Esophagus muscularis mucosa (tissue), 4 donors: Measurements from ENCODE around the gene SHROOM2. TPM values are rescaled to one million over a fixed set of nuclear protein-coding genes. Genes with fewer than 3 reads are reported as not detected.

Experiments
- DNase-seq: peaks from one replicate; pipeline ENCODE4 v3.0.0-alpha.2; 2017; ENCODE audit errors: extremely low spot score
- H3K27ac ChIP-seq, 4 donors: fragments of 200-600 bp; sonication (generic); replicated peaks in 1 of 4; 1 replicate in 3 of 4; 2 replicates in 1 of 4; pipeline ENCODE4 v1.5.1; 2016 to 2019; ENCODE audit warnings: mild to moderate bottlenecking in 1 of 4
- H3K27me3 ChIP-seq, 4 donors: fragments of 200-600 bp; sonication (generic); one replicate each; pipeline versions ENCODE4 v1.5.1 to v1.6.0; 2016 to 2019
- H3K36me3 ChIP-seq, 4 donors: fragments of 200-600 bp; sonication (generic); one replicate each; pipeline ENCODE4 v1.5.1; 2016 to 2019
- H3K4me1 ChIP-seq, 4 donors: fragments of 200-600 bp; sonication (generic); one replicate each; pipeline ENCODE4 v1.5.1; 2016 to 2019
- H3K4me3 ChIP-seq, 4 donors: fragments of 200-600 bp; sonication (generic); 1 replicate in 2 of 4; 2 replicates in 2 of 4; pipeline ENCODE4 v1.5.1; 2016 to 2019; ENCODE audit warnings: mild to moderate bottlenecking in 4 of 4, moderate library complexity in 1 of 4
- H3K9me3 ChIP-seq, 4 donors: fragments of 200-600 bp; sonication (generic); 1 replicate in 3 of 4; 2 replicates in 1 of 4; pipeline ENCODE4 v1.5.1; 2016 to 2019
- EP300 ChIP-seq: sonication (generic); formaldehyde crosslinking; IDR thresholded peaks from one replicate; pipeline ENCODE4 v1.6.1; 2017; ENCODE audit warnings: antibody characterized with exemption
- POLR2A ChIP-seq: fragments of 450-650 bp; IDR thresholded peaks from one replicate; pipeline ENCODE4 v1.6.1; 2017; ENCODE audit warnings: antibody characterized with exemption, moderate library complexity, mild to moderate bottlenecking, low read depth
- POLR2AphosphoS5 ChIP-seq, 2 donors: sonication (generic); formaldehyde crosslinking; IDR thresholded peaks; one replicate each; pipeline ENCODE4 v1.6.1; 2017; ENCODE audit warnings: antibody characterized with exemption in 2 of 2
- WGBS: methylation state at CpG from one replicate; pipeline ENCODE4 v1.1.5; 2018; 5-methylcytosine and 5-hydroxymethylcytosine counted together
- intact Hi-C: fragments of 100-400 bp; cut with DNase I; formaldehyde crosslinking; loops from one replicate; pipeline ENCODE4 v1.15.1; 2023
- total RNA-seq, 4 donors: library from RNA; depleted of rRNA; stranded (reverse); fragments of >200 nt; gene quantifications; one replicate each; pipeline versions ENCODE4 v1.1.0 to v1.2.1, GENCODE V29; 2016
- TF ChIP-seq, protein P1 (sequence below), 3 experiments: fragments of 200-600 bp in 2 of 3; fragments of 450-650 bp in 1 of 3; sonication (generic) in 2 of 3; IDR thresholded peaks; one replicate each; pipeline ENCODE4 v1.5.1; 2017 to 2019; ENCODE audit warnings: antibody characterized with exemption in 3 of 3, mild to moderate bottlenecking in 2 of 3, moderate library complexity in 1 of 3

SHROOM2 gene
- total RNA-seq, 4 donors from 2014 or later = 0.42 to 2.7 (median 1.4) TPM

- Histone ChIP-seq H3K4me1 (no peaks in the 10 kb centered on the region), H3K36me3 (no peaks in the 10 kb centered on the region), H3K27ac (no peak overlapping the region), H3K4me3 (no peak overlapping the region), H3K9me3 (no peaks in the 10 kb centered on the region), H3K27me3 (no peaks in the 10 kb centered on the region)
- TF ChIP-seq POLR2A = no peak
- TF ChIP-seq POLR2AphosphoS5 (IDR thresholded peaks at IDR 0.05) = no peak
- TF ChIP-seq, protein P1, sequence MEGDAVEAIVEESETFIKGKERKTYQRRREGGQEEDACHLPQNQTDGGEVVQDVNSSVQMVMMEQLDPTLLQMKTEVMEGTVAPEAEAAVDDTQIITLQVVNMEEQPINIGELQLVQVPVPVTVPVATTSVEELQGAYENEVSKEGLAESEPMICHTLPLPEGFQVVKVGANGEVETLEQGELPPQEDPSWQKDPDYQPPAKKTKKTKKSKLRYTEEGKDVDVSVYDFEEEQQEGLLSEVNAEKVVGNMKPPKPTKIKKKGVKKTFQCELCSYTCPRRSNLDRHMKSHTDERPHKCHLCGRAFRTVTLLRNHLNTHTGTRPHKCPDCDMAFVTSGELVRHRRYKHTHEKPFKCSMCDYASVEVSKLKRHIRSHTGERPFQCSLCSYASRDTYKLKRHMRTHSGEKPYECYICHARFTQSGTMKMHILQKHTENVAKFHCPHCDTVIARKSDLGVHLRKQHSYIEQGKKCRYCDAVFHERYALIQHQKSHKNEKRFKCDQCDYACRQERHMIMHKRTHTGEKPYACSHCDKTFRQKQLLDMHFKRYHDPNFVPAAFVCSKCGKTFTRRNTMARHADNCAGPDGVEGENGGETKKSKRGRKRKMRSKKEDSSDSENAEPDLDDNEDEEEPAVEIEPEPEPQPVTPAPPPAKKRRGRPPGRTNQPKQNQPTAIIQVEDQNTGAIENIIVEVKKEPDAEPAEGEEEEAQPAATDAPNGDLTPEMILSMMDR (IDR thresholded peaks at IDR 0.05) = no peak
- TF ChIP-seq EP300 = no peak
- WGBS = 89% methylated on average over 3 of the region's 3 CpGs
- no peak for DNase-seq
- intact Hi-C loops = no loop called here
These were observed 133.5 kb downstream of the SHROOM2 start for GRCh38 chrX:9919632-9920172.

DNA sequence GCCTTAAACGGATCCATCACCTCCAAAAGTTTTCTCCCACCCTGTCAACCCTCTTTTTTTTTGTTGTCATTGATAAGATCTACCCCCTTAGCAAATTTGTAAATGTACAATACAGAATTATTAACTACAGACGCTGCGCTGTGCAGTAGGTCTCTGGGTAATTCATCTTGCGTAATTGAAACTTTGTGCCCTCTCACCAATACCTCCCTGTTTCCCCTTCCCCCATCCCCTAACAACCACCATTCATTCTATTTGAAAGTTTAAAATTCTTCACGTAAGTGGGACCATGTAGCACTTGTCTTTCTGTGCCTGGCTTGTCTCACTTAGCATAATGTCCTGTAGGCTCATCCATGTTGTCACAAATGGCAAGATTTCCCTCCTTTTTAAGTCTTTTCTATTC lies 135.2 kb downstream of the SHROOM2 start:
- intact Hi-C loops = no loop called here
- TF ChIP-seq, protein P1 (IDR thresholded peaks at IDR 0.05) = no peak
- TF ChIP-seq EP300 (no peak), POLR2AphosphoS5 (IDR thresholded peaks at IDR 0.05) (no peak), POLR2A (no peak)

GRCh38 chrX:9923357-9923756 lies 137.1 kb downstream of the SHROOM2 start:
- Histone ChIP-seq H3K9me3 (no peaks in the 10 kb centered on the region), H3K4me3 (no peak overlapping the region), H3K27me3 (no peaks in the 10 kb centered on the region), H3K27ac (no peak overlapping the region), H3K36me3 (no peaks in the 10 kb centered on the region), H3K4me1 (no peaks in the 10 kb centered on the region)
- TF ChIP-seq POLR2AphosphoS5 (IDR thresholded peaks at IDR 0.05) (no peak), POLR2A (no peak), EP300 (no peak)
- TF ChIP-seq, protein P1 (IDR thresholded peaks at IDR 0.05) = no peak
- intact Hi-C loops = no loop called here
- WGBS = 81% methylated on average over 3 of the region's 5 CpGs
- DNase-seq = no peak

More for the DNA sequence above, 135.2 kb downstream of the SHROOM2 start:
- Histone ChIP-seq H3K27ac (no peak overlapping the region), H3K27me3 (no peaks in the 10 kb centered on the region), H3K36me3 (no peaks in the 10 kb centered on the region), H3K9me3 (no peaks in the 10 kb centered on the region), H3K4me3 (no peak overlapping the region), H3K4me1 (no peaks in the 10 kb centered on the region)
- no peak for DNase-seq
- WGBS = 87% methylated on average over 5 of the region's 5 CpGs

GRCh38 chrX:9926002-9926401 lies 139.8 kb downstream of the SHROOM2 start:
- TF ChIP-seq POLR2AphosphoS5 (IDR thresholded peaks at IDR 0.05) = no peak
- TF ChIP-seq POLR2A = no peak
- TF ChIP-seq EP300 = no peak
- TF ChIP-seq, protein P1 (IDR thresholded peaks at IDR 0.05) = no peak
- WGBS = 84% methylated on average over 8 of the region's 9 CpGs
- intact Hi-C loops = no loop called here

More at GRCh38 chrX:9926002-9926401, 139.8 kb downstream of the SHROOM2 start:
- no peak overlapping the region for H3K27ac ChIP-seq
- H3K4me3 ChIP-seq = no peak overlapping the region
- no peaks in the 10 kb centered on the region for H3K9me3 ChIP-seq
- no peaks in the 10 kb centered on the region for H3K4me1 ChIP-seq
- H3K27me3 ChIP-seq = no peaks in the 10 kb centered on the region
- DNase-seq = no peak
- H3K36me3 ChIP-seq = no peaks in the 10 kb centered on the region
